OCI-LY7 (cell line): ENCODE data around the gene TAS2R43.

Source experiments
- EZH2phosphoT487 ChIP-seq: fragments of 200-600 bp; sonication (generic); IDR thresholded peaks from 2 replicates; pipeline ENCODE4 v1.6.1; 2018; ENCODE audit warnings: low read depth, borderline replicate concordance, mild to moderate bottlenecking, mixed run types, antibody characterized with exemption, low read length, moderate library complexity, mixed read lengths
- TF ChIP-seq, protein P1 (sequence below): fragments of 200-600 bp; sonication (generic); conservative IDR thresholded peaks from 2 replicates; pipeline ENCODE4 v1.5.1; 2014; ENCODE audit warnings: mild to moderate bottlenecking, antibody characterized with exemption, low read length, moderate library complexity, mixed read lengths

DNA sequence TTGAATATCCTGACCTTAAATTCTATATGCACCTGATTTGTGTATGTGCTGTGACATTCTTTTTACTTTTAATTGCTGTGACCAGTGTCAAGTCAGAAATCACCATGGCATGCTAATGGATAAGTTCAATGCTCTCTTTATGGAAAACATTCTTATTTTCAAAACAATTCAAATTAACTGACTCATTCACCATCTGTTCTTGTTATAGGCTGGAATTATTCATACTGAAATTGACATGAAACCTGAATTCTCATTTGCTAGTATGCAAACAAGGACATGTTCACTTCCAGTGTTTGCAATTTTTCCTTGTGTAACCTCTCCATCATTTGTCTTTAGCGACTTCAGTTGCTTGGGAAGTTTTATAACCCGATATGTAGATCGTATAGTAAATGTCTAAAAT, 42.2 kb upstream of the TAS2R43 start, which contains the start of gene TAS2R30:
- TF ChIP-seq, protein P1, sequence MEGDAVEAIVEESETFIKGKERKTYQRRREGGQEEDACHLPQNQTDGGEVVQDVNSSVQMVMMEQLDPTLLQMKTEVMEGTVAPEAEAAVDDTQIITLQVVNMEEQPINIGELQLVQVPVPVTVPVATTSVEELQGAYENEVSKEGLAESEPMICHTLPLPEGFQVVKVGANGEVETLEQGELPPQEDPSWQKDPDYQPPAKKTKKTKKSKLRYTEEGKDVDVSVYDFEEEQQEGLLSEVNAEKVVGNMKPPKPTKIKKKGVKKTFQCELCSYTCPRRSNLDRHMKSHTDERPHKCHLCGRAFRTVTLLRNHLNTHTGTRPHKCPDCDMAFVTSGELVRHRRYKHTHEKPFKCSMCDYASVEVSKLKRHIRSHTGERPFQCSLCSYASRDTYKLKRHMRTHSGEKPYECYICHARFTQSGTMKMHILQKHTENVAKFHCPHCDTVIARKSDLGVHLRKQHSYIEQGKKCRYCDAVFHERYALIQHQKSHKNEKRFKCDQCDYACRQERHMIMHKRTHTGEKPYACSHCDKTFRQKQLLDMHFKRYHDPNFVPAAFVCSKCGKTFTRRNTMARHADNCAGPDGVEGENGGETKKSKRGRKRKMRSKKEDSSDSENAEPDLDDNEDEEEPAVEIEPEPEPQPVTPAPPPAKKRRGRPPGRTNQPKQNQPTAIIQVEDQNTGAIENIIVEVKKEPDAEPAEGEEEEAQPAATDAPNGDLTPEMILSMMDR: no peak
- no peak for TF ChIP-seq EZH2phosphoT487
